A673 (cell line): ENCODE measurements around the gene IQCK.

Experiments
- CTCF ChIP-seq: fragments of 300-800, 200-600 bp; sonication (generic); conservative IDR thresholded peaks from 2 replicates; pipeline ENCODE4 v1.5.1; 2017; ENCODE audit warnings: low read depth, mild to moderate bottlenecking, antibody characterized with exemption, low read length, moderate library complexity, mixed read lengths
- EZH2 ChIP-seq: fragments of 200-600 bp; sonication (generic); IDR thresholded peaks from 2 replicates; pipeline ENCODE4 v1.6.1; 2017; ENCODE audit warnings: borderline replicate concordance, low read depth, mild to moderate bottlenecking, mixed read lengths, antibody characterized with exemption, low read length; ENCODE audit not compliant: poor library complexity, severe bottlenecking

DNA sequence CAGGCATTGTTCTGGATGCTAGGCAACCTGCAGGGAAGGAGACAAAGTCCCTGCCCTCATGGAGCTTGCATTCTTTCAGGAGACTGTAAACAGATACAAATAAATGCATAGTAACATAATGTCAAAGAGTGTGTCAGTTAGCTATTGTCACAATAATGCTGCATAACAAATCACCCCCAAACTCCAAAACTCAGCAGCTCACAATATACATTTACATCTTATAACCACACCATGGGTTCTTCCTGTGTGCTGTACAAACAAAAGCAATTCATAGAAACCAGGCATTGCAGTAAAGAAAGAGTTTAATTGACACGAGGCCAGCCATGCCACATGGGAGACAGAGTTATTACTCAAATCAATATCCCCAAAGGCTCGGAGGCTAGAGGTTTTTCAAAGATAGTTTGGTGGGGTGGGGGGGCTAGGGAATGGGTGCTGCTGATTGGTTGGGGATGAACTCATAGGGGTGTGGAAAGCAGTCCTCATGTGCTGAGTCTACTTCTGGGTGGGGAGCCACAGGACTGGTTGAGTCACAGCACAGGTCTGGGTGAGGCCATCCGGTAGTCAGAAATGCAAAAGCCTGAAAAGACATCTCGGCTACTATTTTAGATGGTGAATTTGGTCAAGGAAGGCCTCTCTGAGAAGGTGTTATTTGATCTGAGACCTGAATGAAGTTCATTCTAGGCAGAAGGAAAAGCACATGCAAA is 87.5 kb downstream of the IQCK start:
- TF ChIP-seq CTCF (no peak), EZH2 (no peak)
